ENCODE data around the gene ACACA.

Gene ACACA

GRCh38 chr17:37292429-37293139, 114.1 kb downstream of the ACACA start:
- DNase-seq (ENCODE audit: low read depth) = no peak

- no peak for DNase-seq (ENCODE audit: low read depth)
Observed at GRCh38 chr17:37291351-37291750, 115.3 kb downstream of the ACACA start.

GRCh38 chr17:37286430-37286829, 120.2 kb downstream of the ACACA start:
- DNase-seq (ENCODE audit: low read depth) = no peak

GRCh38 chr17:37284191-37284590, 122.4 kb downstream of the ACACA start:
- DNase-seq (ENCODE audit: low read depth) = no peak

- DNase-seq (ENCODE audit: low read depth) = no peak
Observed at GRCh38 chr17:37283414-37283961, 123.1 kb downstream of the ACACA start.

- no peak for DNase-seq (ENCODE audit: low read depth)
Observed at GRCh38 chr17:37280841-37281240, 125.8 kb downstream of the ACACA start.

- no peak for DNase-seq (ENCODE audit: low read depth)
Observed at GRCh38 chr17:37278247-37278894, 128.3 kb downstream of the ACACA start.

- DNase-seq (ENCODE audit: low read depth) = no peak
Observed at GRCh38 chr17:37276475-37276874, 130.2 kb downstream of the ACACA start.

- DNase-seq (ENCODE audit: low read depth) = no peak
Observed at GRCh38 chr17:37274461-37274860, 132.2 kb downstream of the ACACA start.

- no peak for DNase-seq (ENCODE audit: low read depth)
Observed at GRCh38 chr17:37273409-37274051, 133.1 kb downstream of the ACACA start.

- no peak for DNase-seq (ENCODE audit: low read depth)
Observed at GRCh38 chr17:37265446-37266173, 141.0 kb downstream of the ACACA start.

- no peak for DNase-seq (ENCODE audit: low read depth)
Observed at GRCh38 chr17:37261286-37261685, 145.3 kb downstream of the ACACA start.

- DNase-seq (ENCODE audit: low read depth) = no peak
Observed at GRCh38 chr17:37259030-37259735, 147.5 kb downstream of the ACACA start.

- DNase-seq (ENCODE audit: low read depth) = no peak
Observed at GRCh38 chr17:37256627-37257026, 150.0 kb downstream of the ACACA start.

GRCh38 chr17:37255432-37255831, 151.2 kb downstream of the ACACA start:
- no peak for DNase-seq (ENCODE audit: low read depth)

- no peak for DNase-seq (ENCODE audit: low read depth)
Observed at GRCh38 chr17:37247825-37248224, 158.8 kb downstream of the ACACA start.

- DNase-seq (ENCODE audit: low read depth) = no peak
Observed at GRCh38 chr17:37246085-37246484, 160.6 kb downstream of the ACACA start.

- DNase-seq (ENCODE audit: low read depth) = no peak
Observed at GRCh38 chr17:37240381-37240780, 166.3 kb downstream of the ACACA start.

- DNase-seq (ENCODE audit: low read depth) = no peak
Observed at GRCh38 chr17:37239690-37240334, 166.8 kb downstream of the ACACA start.

- DNase-seq (ENCODE audit: low read depth) = no peak
Observed at GRCh38 chr17:37234106-37234505, 172.5 kb downstream of the ACACA start.

- no peak for DNase-seq (ENCODE audit: low read depth)
Observed at GRCh38 chr17:37233036-37233435, 173.6 kb downstream of the ACACA start.
